PFSK-1 (cell line): ENCODE data around the gene PTF1A.

Experiments
- POLR2AphosphoS5 ChIP-seq: IDR thresholded peaks from 2 replicates; pipeline ENCODE4 v1.6.1; 2012; ENCODE audit warnings: low read depth, mild to moderate bottlenecking, control low read depth, low read length, moderate library complexity
- REST ChIP-seq, 2 experiments: IDR thresholded peaks; 2 replicates each; pipeline versions ENCODE4 v1.6.1 to v1.8.0; 2011 to 2012; ENCODE audit warnings: low read depth in 2 of 2, low read length in 2 of 2, control low read depth in 1 of 2, inconsistent platforms in 1 of 2, mild to moderate bottlenecking in 1 of 2, moderate library complexity in 1 of 2; ENCODE audit not compliant: insufficient read depth in 1 of 2
- SIN3A ChIP-seq: IDR thresholded peaks from 2 replicates; pipeline ENCODE4 v1.6.1; 2012; ENCODE audit warnings: mild to moderate bottlenecking, low read length, moderate library complexity, borderline replicate concordance; ENCODE audit not compliant: insufficient read depth
- TAF1 ChIP-seq: IDR thresholded peaks from 2 replicates; pipeline ENCODE4 v1.6.1; 2012; ENCODE audit warnings: low read length, control low read depth, borderline replicate concordance; ENCODE audit not compliant: insufficient read depth

- TF ChIP-seq POLR2AphosphoS5 (no peak), REST (IDR thresholded peaks at IDR 0.05; ENCODE audit: insufficient read depth in 1 of 2, low read depth in 2 of 2, low read length in 2 of 2) (no peak), SIN3A (no peak), TAF1 (no peak)
Measured at GRCh38 chr10:23203369-23204325, 11.5 kb downstream of the PTF1A start.
